Naive thymus-derived CD4-positive, alpha-beta T cell (primary cell): Measurements from ENCODE around the gene ASB13. TPM values are rescaled to one million over a fixed set of nuclear protein-coding genes. Genes with fewer than 3 reads are reported as not detected.
A peak's percentile ranks its signal among the peaks of the same experiment; 100 is the strongest.

Experiments used
- ATAC-seq: fragments of 150-1000 bp; cut with Tn5 transposase; 2 replicates; pipeline ENCODE4 v1.10.0; 2021; ENCODE audit warnings: mild to moderate bottlenecking, moderate library complexity
- CTCF ChIA-PET: fragments of 350-600 bp; sonication (Branson Sonifier 250); formaldehyde crosslinking; loops from one replicate; lab custom pipeline; 2021; ENCODE audit warnings: antibody characterized with exemption; lab: Charles Lee
- POLR2A ChIA-PET: fragments of 350-600 bp; sonication (Branson Sonifier 250); formaldehyde crosslinking; loops from one replicate; lab custom pipeline; 2021; ENCODE audit warnings: antibody characterized with exemption, inconsistent platforms; lab: Charles Lee
- DNase-seq, 9 donors: peaks; one replicate each; pipeline versions ENCODE4 v3.0.0 to v3.0.0-alpha.2; 2020 to 2022; ENCODE audit warnings: mixed read lengths in 1 of 9
- H3K27ac ChIP-seq: one replicate; pipeline ENCODE4 v1.7.0; 2013; ENCODE audit warnings: mild to moderate bottlenecking, low read depth, low read length, moderate library complexity
- H3K27me3 ChIP-seq, 2 donors: one replicate each; pipeline ENCODE4 v1.7.0; 2013; ENCODE audit warnings: low read length in 2 of 2, mild to moderate bottlenecking in 2 of 2, moderate library complexity in 2 of 2; ENCODE audit not compliant: control insufficient read depth in 2 of 2, insufficient read depth in 2 of 2
- H3K36me3 ChIP-seq, 3 experiments: 1 replicate in 2 of 3; 2 replicates in 1 of 3; pipeline ENCODE4 v1.7.0; 2013; ENCODE audit warnings: low read length in 3 of 3, mild to moderate bottlenecking in 3 of 3, moderate library complexity in 1 of 3; ENCODE audit not compliant: insufficient read depth in 3 of 3, control insufficient read depth in 2 of 3
- H3K4me1 ChIP-seq, 2 donors: one replicate each; pipeline ENCODE4 v1.7.0; 2013; ENCODE audit warnings: low read length in 2 of 2, mild to moderate bottlenecking in 2 of 2, moderate library complexity in 1 of 2; ENCODE audit not compliant: control insufficient read depth in 2 of 2, insufficient read depth in 2 of 2
- H3K4me3 ChIP-seq: 2 replicates; pipeline ENCODE4 v1.7.0; 2013; ENCODE audit warnings: mild to moderate bottlenecking, low read length
- H3K9me3 ChIP-seq, 3 experiments: 1 replicate in 2 of 3; 2 replicates in 1 of 3; pipeline ENCODE4 v1.7.0; 2013; ENCODE audit warnings: low read length in 3 of 3; ENCODE audit not compliant: control insufficient read depth in 2 of 3
- H3K27ac Mint-ChIP-seq, 9 donors: one replicate each; pipeline ENCODE4 v1.8.0; 2020 to 2022; ENCODE audit warnings: mixed read lengths in 9 of 9, mild to moderate bottlenecking in 8 of 9, moderate library complexity in 5 of 9, inconsistent platforms in 2 of 9
- H3K27me3 Mint-ChIP-seq, 5 donors: one replicate each; pipeline ENCODE4 v1.8.0; 2021 to 2022; ENCODE audit warnings: mixed read lengths in 5 of 5, mild to moderate bottlenecking in 1 of 5
- H3K36me3 Mint-ChIP-seq, 5 donors: one replicate each; pipeline ENCODE4 v1.8.0; 2020 to 2022; ENCODE audit warnings: mixed read lengths in 5 of 5, mild to moderate bottlenecking in 3 of 5, inconsistent platforms in 1 of 5
- H3K4me1 Mint-ChIP-seq, 7 donors: one replicate each; pipeline ENCODE4 v1.8.0; 2020 to 2022; ENCODE audit warnings: mixed read lengths in 7 of 7, mild to moderate bottlenecking in 3 of 7, inconsistent platforms in 1 of 7
- H3K4me3 Mint-ChIP-seq, 10 donors: one replicate each; pipeline ENCODE4 v1.8.0; 2020 to 2022; ENCODE audit warnings: mild to moderate bottlenecking in 10 of 10, mixed read lengths in 10 of 10, moderate library complexity in 6 of 10, inconsistent platforms in 2 of 10
- H3K9me3 Mint-ChIP-seq, 11 donors: one replicate each; pipeline ENCODE4 v1.8.0; 2020 to 2022; ENCODE audit warnings: mixed read lengths in 11 of 11, mild to moderate bottlenecking in 4 of 11, inconsistent platforms in 1 of 11, moderate library complexity in 1 of 11
- intact Hi-C, 2 donors: fragments of 100-400 bp; cut with micrococcal nuclease; formaldehyde crosslinking; loops; one replicate each; pipeline ENCODE4 v1.15.1; 2023
- polyA plus RNA-seq, 2 donors: library from polyadenylated mRNA; unstranded; fragments of 300-500 nt; fragmentation: Illumina TruSeq; gene quantifications; one replicate each; pipeline ENCODE4 v1.2.3, GENCODE V29; 2021
- total RNA-seq, 6 experiments: library from RNA in 5 of 6; stranded (reverse) in 5 of 6; gene quantifications; 1 replicate in 5 of 6; 2 replicates in 1 of 6; pipeline ENCODE4 v1.2.3 and lab custom pipeline; 2021 to 2026

Gene ASB13
- total and polyA plus RNA-seq, 7 experiments from 2014 or later, result 8.0 to 23.4 (median 15.7) TPM

DNA sequence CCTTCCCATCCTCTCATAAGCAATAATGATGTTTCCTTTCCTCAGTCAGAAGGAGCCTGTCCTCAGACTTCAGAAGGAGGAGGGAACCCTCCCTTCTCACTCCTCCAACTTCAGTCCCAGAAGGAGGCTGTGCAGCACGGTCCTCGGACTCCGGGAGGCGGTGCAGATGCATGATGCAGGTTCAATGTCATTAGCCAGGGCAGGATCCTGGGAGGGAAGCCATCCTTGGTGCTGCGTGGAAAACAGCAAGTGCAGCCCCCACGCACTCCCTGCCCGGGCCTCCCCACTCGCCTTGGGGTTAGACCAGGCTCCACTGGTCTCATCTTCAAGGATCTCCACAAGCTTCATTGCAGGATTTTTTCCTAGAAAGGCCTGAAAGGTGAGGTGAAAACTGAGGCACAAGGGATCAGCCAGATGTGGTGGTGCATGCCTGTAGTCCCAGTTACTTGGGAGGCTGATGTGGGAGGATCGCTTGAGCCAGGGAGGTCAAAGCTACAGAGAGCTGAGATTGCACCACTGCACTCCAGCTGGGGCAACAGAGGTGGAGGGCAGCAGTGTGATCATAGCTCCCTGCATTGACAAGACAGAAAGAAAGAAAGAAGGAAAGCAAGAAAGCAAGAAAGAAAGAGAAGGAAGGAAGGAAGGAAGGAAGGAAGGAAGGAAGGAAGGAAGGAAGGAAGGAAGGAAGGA lies 62.0 kb downstream of the ASB13 start:
- Mint-ChIP-seq H3K27me3 (peaks cover 0 to 8% (median 0%) of the 10 kb centered on the region in 5 donors), H3K9me3 (peaks cover 0 to 3% (median 0%) of the 10 kb centered on the region in 11 donors), H3K4me3 (peak overlapping the region in 1 of 10 donors; percentile 31), H3K4me1 (peaks cover 3 to 13% (median 4%) of the 10 kb centered on the region in 7 donors), H3K36me3 (no peaks in the 10 kb centered on the region), H3K27ac (peak overlapping the region in 1 of 9 donors; percentile 71)
- Histone ChIP-seq H3K27ac (no peak overlapping the region), H3K4me3 (no peak overlapping the region), H3K4me1 (no peaks in the 10 kb centered on the region), H3K9me3 (no peaks in the 10 kb centered on the region), H3K36me3 (no peaks in the 10 kb centered on the region), H3K27me3 (no peaks in the 10 kb centered on the region)
- intact Hi-C loops, result no loop called here
- ChIA-PET CTCF (interaction anchor here (0.6 kb wide), 1 partner anchor 22 kb away, joined by 3 read pairs; no protein-coding TSS in a partner anchor), POLR2A (no interaction called here)
- DNase-seq (no peak), ATAC-seq (no peak)

DNA sequence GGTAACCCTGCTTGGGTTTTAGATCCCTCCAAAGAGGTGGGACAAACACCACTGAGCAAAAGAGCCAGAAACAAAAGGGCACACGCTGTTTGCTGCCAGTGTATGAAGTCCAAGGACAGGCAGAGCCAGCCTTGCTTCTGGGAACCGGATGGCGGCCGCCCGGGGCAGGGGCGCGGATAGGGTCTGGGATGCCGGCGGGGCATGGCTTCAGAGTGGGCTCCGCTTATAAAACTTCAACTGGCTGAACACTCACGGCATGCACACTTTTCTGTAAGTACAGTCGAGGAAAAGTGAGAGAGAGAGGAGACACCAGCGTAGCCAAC lies 62.6 kb downstream of the ASB13 start:
- no peaks in the 10 kb centered on the region for H3K9me3 ChIP-seq
- POLR2A ChIA-PET, result no interaction called here
- H3K27ac ChIP-seq, result no peak overlapping the region
- CTCF ChIA-PET, result no interaction called here
- no peak overlapping the region for H3K4me3 ChIP-seq
- H3K27ac Mint-ChIP-seq, result no peak overlapping the region
- H3K4me1 ChIP-seq, result no peaks in the 10 kb centered on the region
- no peaks in the 10 kb centered on the region for H3K27me3 ChIP-seq
- H3K27me3 Mint-ChIP-seq, result peaks cover 0 to 8% (median 0%) of the 10 kb centered on the region in 5 donors
- no peak overlapping the region for H3K4me3 Mint-ChIP-seq
- H3K36me3 ChIP-seq, result no peaks in the 10 kb centered on the region
- peaks cover 3 to 13% (median 4%) of the 10 kb centered on the region in 7 donors for H3K4me1 Mint-ChIP-seq
- intact Hi-C loops, result no loop called here
- H3K36me3 Mint-ChIP-seq, result no peaks in the 10 kb centered on the region
- ATAC-seq, result no peak
- no peak for DNase-seq
- peaks cover 0 to 3% (median 0%) of the 10 kb centered on the region in 11 donors for H3K9me3 Mint-ChIP-seq

DNA sequence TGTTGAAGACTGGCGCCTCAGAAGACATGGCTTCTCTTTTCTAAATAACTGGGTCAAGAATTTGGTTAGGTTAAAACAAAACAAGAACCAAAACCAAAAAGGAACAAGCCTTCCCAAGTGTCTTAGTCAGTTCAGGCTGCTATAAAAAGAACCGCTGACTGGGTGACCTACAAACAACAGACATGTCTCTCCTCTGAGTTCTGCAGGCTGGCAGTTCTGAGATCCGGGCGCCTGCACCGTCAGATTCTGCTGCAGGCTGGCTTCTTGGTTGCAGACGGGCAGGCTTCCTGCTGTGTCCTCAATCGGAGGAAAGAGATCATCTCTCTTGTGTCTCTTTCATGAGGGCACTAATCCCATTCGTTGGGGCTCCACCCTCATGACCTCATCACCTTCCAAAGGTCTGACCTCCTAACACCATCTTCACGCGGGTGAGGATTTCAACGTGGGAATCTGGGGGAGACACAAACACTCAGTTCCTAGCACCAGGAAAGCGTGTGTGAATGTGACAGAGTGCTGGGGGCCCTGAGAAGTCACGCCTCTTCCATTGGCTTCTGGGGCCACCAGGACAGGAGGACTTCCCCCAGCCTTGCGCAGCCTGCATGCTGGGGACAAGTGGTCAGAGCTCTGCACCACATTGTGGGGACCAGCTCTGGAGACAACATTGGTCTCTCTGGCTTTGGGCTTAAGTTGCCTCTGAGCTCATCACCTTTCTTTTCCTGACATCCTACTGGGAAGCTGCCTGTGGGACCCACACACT lies 63.1 kb downstream of the ASB13 start:
- peak overlapping the region in 1 of 9 donors; percentile 59 for H3K27ac Mint-ChIP-seq
- peaks cover 0 to 4% (median 0%) of the 10 kb centered on the region in 5 donors for H3K27me3 Mint-ChIP-seq
- POLR2A ChIA-PET, result no interaction called here

DNA sequence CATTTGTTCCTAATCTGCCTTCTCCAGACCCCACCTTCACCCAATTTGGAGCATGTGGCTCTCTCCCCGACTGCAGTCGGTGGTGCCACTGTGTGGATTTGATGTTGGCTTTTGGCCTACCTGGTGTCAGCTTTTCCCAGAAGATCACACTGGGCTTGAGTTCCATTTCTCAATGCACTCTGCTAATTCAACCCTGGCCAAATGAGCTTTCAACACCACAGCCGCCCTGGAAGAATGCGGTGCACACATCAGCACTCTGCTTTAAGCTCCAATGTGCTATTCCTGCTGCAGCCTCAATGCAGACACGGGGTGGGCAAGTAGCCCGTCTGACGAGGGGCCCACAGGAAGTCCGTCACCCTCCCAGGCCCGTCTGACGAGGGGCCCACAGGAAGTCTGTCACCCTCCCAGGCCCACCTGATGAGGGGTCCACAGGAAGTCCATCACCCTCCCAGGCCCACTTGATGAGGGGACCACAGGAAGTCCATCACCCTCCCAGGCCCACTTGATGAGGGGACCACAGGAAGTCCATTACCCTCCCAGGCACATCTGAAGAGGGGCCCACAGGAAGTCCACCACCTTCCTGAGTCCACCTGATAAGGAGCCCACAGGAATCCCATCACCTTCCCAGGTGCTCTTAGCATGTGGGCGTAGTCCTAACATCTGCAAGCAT lies 64.4 kb downstream of the ASB13 start:
- POLR2A ChIA-PET, result no interaction called here
- DNase-seq (no peak), ATAC-seq (no peak)
- Histone ChIP-seq H3K9me3 (no peaks in the 10 kb centered on the region), H3K27me3 (no peaks in the 10 kb centered on the region), H3K27ac (no peak overlapping the region), H3K36me3 (no peaks in the 10 kb centered on the region), H3K4me3 (no peak overlapping the region), H3K4me1 (no peaks in the 10 kb centered on the region)
- H3K9me3 Mint-ChIP-seq, result peaks cover 0 to 3% (median 0%) of the 10 kb centered on the region in 11 donors
- intact Hi-C loops, result no loop called here
- no peaks in the 10 kb centered on the region for H3K36me3 Mint-ChIP-seq
- CTCF ChIA-PET, result interaction anchor here (1.0 kb wide), 1 partner anchor 158 kb away, joined by 3 read pairs; no protein-coding TSS in a partner anchor
- no peak overlapping the region for H3K4me3 Mint-ChIP-seq
- no peaks in the 10 kb centered on the region for H3K27me3 Mint-ChIP-seq
- H3K27ac Mint-ChIP-seq, result no peak overlapping the region
- H3K4me1 Mint-ChIP-seq, result peaks cover 0 to 13% (median 4%) of the 10 kb centered on the region in 7 donors

More for the DNA sequence above, 63.1 kb downstream of the ASB13 start:
- ATAC-seq, result no peak
- Mint-ChIP-seq H3K4me1 (peaks cover 3 to 13% (median 5%) of the 10 kb centered on the region in 7 donors), H3K36me3 (no peaks in the 10 kb centered on the region), H3K4me3 (no peak overlapping the region), H3K9me3 (peaks cover 0 to 3% (median 0%) of the 10 kb centered on the region in 11 donors)
- no peak for DNase-seq
- no peak overlapping the region for H3K27ac ChIP-seq
- intact Hi-C loops, result no loop called here
- CTCF ChIA-PET, result interaction anchor here (1.0 kb wide), 1 partner anchor 159 kb away, joined by 3 read pairs; no protein-coding TSS in a partner anchor
- H3K4me1 ChIP-seq, result no peaks in the 10 kb centered on the region
- no peaks in the 10 kb centered on the region for H3K9me3 ChIP-seq
- H3K27me3 ChIP-seq, result no peaks in the 10 kb centered on the region
- no peaks in the 10 kb centered on the region for H3K36me3 ChIP-seq
- H3K4me3 ChIP-seq, result no peak overlapping the region

DNA sequence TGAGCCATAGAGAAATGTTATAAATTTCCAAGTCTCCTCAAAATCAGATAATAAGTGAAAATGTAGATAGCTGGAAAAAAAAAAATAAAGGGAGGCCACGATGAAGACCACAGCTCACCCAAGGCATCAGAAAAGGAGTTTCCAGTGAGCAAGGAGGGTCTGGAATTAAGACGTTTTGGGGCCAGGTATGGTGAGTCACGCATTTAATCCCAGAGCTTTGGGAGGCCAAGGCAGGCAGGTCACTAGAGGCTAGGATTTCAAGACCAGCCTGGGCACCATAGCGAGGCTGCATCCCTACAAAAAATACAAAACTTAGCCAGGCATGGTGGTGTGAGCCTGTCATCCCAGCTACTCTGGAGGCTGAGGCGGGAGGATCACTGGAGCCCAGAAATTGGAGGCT lies 65.5 kb downstream of the ASB13 start:
- H3K4me1 Mint-ChIP-seq, result peaks cover 3 to 13% (median 6%) of the 10 kb centered on the region in 7 donors
- peaks cover 0 to 3% (median 0%) of the 10 kb centered on the region in 11 donors for H3K9me3 Mint-ChIP-seq
- no peak overlapping the region for H3K27ac ChIP-seq
- H3K4me3 ChIP-seq, result no peak overlapping the region
- H3K36me3 ChIP-seq, result no peaks in the 10 kb centered on the region
- no peaks in the 10 kb centered on the region for H3K4me1 ChIP-seq
- no peaks in the 10 kb centered on the region for H3K27me3 ChIP-seq
- H3K9me3 ChIP-seq, result no peaks in the 10 kb centered on the region
- POLR2A ChIA-PET, result no interaction called here
- DNase-seq, result no peak
- H3K27ac Mint-ChIP-seq, result no peak overlapping the region
- H3K27me3 Mint-ChIP-seq, result no peaks in the 10 kb centered on the region
- no peak for ATAC-seq
- CTCF ChIA-PET, result interaction anchor here (0.9 kb wide), 1 partner anchor 22 kb away, joined by 3 read pairs; no protein-coding TSS in a partner anchor
- no peaks in the 10 kb centered on the region for H3K36me3 Mint-ChIP-seq
- intact Hi-C loops, result no loop called here
- no peak overlapping the region for H3K4me3 Mint-ChIP-seq

DNA sequence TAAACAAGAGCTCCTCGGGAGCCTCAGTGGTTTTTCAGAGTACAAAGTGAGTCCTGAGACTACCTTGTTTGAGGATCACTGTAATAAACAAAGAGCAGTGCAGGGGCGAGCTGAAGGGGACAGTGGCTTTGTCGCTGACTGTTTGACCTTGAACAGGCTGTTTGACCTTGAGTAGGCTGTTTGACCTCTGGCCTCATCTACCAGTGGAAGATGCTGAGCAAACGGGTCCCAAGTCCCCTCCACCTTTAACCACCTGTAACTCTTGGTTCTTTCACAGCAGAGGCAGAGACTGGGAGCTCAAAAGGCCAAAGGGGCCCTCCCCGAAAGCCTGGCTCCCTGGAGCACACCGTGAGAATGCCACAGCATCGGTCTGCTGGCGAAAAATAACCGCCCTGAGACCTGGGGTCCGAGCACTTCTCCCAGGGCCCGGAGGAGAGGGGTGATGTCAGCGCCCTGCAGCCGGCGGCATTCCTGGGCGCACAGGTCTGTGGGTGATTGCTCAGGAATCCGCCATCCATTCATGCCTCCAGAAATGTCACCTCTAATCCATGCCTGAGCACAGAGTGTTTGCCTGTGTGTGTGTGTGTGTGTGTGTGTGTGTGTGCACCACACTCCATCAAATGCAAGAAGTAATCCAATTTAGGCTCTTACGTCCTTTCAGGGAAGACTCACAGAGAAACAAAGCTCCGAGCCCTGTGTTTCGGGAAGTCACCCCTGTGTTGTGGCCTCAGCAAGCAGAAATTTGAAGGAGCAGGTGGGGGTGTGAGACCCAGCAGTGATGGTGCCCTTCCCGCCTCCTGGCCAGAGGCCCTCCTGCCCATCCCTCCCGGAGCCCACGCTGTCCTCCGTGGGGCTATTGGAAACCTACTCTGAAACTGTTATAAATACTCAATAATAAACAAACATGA lies 66.5 kb downstream of the ASB13 start:
- no peak for ATAC-seq
- Histone ChIP-seq H3K27ac (no peak overlapping the region), H3K4me1 (no peaks in the 10 kb centered on the region), H3K27me3 (no peaks in the 10 kb centered on the region), H3K36me3 (no peaks in the 10 kb centered on the region), H3K9me3 (no peaks in the 10 kb centered on the region), H3K4me3 (no peak overlapping the region)
- no peak for DNase-seq
- ChIA-PET CTCF (no interaction called here), POLR2A (no interaction called here)
- no peak overlapping the region for H3K4me3 Mint-ChIP-seq
- H3K36me3 Mint-ChIP-seq, result no peaks in the 10 kb centered on the region
- H3K27me3 Mint-ChIP-seq, result peaks cover 0 to 3% (median 0%) of the 10 kb centered on the region in 5 donors
- H3K9me3 Mint-ChIP-seq, result peaks cover 0 to 3% (median 0%) of the 10 kb centered on the region in 11 donors
- intact Hi-C loops, result no loop called here
- H3K27ac Mint-ChIP-seq, result peak overlapping the region in 1 of 9 donors; percentile 29
- H3K4me1 Mint-ChIP-seq, result peaks cover 3 to 21% (median 17%) of the 10 kb centered on the region in 7 donors
